GM21528 (cell line): ENCODE measurements around the gene HTR1D.

ENCODE experiments used
- ATAC-seq: cut with Tn5 transposase; IDR thresholded peaks from one replicate; pipeline ENCODE4 v1.9.1; 2021; ENCODE audit warnings: mild to moderate bottlenecking, moderate library complexity; ENCODE audit not compliant: unreplicated experiment, low FRiP score

Gene HTR1D

DNA sequence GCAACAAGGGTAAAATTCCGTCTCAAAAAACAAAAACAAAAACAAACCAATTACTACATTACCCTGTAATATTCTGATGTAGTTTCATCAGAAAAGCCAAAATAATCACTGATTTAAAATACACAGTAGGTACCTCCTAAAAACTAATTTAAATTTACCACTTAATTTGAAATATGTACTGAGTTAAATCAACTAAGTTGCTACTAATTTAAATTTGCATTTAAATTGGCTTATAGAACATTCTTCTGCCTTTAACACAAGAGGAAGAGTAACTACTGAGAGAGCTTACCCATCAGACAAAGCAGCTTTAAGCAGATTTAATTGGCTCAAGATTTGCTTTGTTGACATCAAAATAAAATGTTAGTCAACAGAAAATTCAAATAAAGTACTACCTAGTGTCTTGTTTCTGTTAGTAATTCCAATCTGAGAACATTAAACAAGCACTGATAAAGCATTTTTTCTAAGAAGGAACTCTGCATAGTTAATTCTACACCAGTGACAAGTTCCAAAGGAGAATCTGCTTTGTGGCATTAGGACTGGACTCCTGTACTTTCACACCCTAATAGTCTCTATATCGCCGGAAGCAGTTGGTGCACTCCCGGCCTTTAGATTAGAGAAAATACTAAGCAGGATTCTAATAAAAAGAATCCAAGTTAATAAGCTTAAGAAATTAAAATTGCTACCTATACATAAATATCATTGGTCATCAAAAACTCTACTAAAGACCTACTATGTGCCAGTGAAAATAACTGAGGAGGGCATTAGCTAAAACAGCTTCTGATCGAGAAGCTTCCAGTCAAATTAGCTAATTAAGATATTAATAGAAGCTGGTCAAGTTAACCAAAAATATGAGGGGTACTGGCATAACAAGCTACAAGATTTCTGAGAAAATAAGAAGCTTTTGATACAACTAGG is 57.1 kb downstream of the HTR1D start:
- ATAC-seq = no peak

DNA sequence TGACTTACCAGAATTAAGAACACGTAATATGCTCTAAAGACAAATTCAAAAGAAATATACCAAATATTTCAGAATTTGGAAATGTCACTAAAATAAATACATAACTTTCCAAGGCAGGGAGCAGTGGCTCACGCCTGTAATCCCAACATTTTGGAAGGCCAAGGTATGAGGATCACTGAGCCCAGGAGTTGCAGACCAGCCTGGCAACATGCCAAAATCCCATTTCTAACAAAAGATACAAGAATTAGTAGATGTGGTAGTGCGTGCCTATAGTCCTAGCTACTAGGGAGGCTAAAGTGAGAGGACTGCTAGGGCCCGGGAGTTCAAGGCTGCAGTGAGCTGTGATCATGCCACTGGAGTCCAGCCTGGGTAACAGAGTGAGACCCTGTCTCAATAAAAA is 60.4 kb downstream of the HTR1D start:
- ATAC-seq = no peak

DNA sequence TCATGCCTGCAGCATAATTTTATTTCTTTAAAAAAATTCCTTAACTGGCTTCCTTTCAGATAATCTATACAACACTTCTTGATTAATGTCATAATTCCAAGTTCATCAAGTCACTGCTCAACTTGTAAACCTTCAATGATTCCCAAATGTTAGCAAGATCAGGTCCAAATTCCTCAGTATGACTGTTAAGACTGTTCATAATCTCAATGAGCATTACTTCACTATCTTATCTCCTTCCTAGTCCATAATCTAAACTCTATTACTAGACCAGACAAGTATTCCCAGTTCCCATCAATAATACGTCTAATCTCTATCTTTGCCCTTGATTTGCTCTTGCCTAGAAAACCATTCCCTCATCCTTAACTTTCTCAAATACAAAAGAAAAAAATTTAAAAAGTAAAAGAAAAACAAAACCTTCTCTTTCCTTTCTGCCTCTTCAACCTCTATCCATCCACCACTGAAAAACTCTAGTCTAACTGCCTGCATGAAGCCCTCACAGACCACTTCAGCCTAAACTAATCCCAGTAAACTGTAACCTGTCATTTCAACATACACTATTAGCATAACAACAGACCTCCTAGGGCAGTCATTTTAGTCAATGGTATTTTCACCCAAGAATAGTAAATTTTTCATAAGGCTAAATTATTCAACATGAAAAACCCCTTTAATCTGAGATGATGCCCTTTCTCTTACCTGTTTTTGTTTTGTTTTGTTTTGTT is 64.2 kb downstream of the HTR1D start:
- no peak for ATAC-seq

DNA sequence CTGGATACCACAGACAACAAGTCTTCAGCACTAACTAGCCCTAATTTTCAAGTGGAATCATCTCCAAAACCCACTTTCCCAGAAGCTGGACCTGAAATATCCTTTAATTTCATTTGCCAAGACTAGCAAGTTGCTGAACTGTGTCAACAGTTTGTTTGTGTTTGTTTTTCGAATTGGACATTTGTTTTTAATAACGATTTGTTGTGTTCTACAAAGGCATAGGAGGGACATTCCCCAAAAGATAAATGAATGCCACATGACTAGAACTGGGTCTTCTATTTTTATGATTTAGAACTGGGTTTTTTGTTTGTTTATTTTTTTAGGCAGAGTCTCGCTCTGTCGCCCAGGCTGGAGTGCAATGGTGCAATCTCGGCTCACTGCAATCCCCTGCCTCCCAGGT is 66.6 kb downstream of the HTR1D start:
- no peak for ATAC-seq

DNA sequence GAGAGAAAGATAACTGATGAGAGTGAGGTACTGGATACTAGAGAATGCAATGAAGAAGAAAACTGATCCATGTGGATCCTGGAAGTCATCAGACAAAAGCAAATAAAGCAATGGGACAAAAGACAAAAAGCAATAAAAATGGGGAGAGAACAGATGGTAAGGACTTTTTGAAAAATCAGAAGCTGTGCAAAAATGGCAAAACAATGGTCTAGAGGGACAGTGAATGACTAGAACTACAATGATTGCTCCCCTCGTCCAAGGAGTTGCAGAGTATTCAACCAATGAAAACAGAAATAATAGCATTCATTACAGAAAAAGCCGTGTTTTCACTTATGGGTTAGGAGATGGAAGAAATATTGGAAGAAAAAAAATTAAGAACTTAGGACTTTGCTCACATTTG is 67.2 kb downstream of the HTR1D start:
- no peak for ATAC-seq

DNA sequence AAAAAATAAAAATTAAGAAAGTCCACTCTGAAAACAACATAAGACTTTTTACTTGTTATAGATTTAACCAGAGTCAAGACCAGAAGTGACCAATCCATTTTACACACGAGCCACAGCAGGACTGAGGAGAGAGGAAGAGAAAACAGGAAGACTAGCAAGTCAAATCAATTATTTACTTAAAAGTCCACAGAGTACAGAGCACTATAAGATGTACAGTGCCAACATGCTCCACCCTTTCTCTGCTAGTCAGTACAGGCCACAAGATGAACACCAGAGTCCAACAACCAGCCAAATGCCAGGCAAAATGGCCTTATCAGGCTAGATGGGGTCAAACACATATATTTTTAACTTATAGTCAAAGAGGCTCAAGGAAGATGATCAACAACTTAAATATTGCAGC is 68.2 kb downstream of the HTR1D start:
- ATAC-seq = no peak

DNA sequence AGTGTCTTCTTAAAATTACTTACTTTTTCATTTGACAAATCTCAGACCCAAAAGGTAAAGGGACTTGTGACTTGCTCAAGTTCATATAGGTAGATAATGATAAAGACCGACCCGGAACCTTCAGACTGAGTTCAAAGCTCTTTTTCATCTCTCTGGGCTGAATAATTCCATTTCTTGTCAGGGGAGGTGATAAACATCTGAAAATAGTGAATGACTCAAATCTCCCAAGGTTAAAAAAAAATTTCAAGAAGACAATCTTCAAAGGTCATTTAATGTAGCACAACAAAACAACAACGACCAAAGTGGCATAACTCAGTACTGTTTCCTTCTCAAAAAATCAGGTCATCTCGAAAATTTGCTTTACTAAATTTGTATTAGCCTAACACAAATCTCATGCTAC is 69.2 kb downstream of the HTR1D start:
- no peak for ATAC-seq
